PFSK-1 (cell line): ENCODE data around the gene ZMYND11.

Source experiments
- FOXP2 ChIP-seq: optimal IDR thresholded peaks from 2 replicates; pipeline ENCODE3; 2011; ENCODE audit warnings: borderline replicate concordance, control low read depth, inconsistent platforms; ENCODE audit not compliant: insufficient read depth; ENCODE audit errors: extremely low read length, extremely low read depth
- POLR2AphosphoS5 ChIP-seq: IDR thresholded peaks from 2 replicates; pipeline ENCODE4 v1.6.1; 2012; ENCODE audit warnings: low read depth, mild to moderate bottlenecking, control low read depth, low read length, moderate library complexity
- SIN3A ChIP-seq: IDR thresholded peaks from 2 replicates; pipeline ENCODE4 v1.6.1; 2012; ENCODE audit warnings: mild to moderate bottlenecking, low read length, moderate library complexity, borderline replicate concordance; ENCODE audit not compliant: insufficient read depth
- TAF1 ChIP-seq: IDR thresholded peaks from 2 replicates; pipeline ENCODE4 v1.6.1; 2012; ENCODE audit warnings: low read length, control low read depth, borderline replicate concordance; ENCODE audit not compliant: insufficient read depth
- TF ChIP-seq, protein P1 (sequence below), 2 experiments: IDR thresholded peaks; 2 replicates each; pipeline versions ENCODE4 v1.6.1 to v1.8.0; 2011 to 2012; ENCODE audit warnings: low read depth in 2 of 2, low read length in 2 of 2, control low read depth in 1 of 2, inconsistent platforms in 1 of 2, mild to moderate bottlenecking in 1 of 2, moderate library complexity in 1 of 2; ENCODE audit not compliant: insufficient read depth in 1 of 2

ZMYND11 gene

DNA sequence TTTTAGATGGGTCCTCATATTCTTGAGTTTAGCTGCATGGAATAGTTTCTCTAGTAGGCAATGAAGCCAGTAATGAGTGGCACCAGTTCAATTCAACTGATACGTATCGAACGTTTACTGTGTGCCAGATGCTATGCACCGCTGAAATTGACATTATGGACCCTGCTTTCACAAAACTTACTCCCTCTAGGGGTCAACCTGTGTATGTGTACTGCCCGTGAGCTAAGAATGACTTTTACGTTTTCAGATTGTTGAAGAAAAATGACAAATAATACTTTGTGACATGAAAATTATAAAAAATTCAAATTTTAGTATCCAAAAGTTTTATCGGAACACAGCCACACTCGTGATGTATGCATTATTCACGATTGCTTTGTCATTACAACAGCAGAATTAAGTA lies 95.5 kb downstream of the ZMYND11 start:
- TF ChIP-seq, protein P1, sequence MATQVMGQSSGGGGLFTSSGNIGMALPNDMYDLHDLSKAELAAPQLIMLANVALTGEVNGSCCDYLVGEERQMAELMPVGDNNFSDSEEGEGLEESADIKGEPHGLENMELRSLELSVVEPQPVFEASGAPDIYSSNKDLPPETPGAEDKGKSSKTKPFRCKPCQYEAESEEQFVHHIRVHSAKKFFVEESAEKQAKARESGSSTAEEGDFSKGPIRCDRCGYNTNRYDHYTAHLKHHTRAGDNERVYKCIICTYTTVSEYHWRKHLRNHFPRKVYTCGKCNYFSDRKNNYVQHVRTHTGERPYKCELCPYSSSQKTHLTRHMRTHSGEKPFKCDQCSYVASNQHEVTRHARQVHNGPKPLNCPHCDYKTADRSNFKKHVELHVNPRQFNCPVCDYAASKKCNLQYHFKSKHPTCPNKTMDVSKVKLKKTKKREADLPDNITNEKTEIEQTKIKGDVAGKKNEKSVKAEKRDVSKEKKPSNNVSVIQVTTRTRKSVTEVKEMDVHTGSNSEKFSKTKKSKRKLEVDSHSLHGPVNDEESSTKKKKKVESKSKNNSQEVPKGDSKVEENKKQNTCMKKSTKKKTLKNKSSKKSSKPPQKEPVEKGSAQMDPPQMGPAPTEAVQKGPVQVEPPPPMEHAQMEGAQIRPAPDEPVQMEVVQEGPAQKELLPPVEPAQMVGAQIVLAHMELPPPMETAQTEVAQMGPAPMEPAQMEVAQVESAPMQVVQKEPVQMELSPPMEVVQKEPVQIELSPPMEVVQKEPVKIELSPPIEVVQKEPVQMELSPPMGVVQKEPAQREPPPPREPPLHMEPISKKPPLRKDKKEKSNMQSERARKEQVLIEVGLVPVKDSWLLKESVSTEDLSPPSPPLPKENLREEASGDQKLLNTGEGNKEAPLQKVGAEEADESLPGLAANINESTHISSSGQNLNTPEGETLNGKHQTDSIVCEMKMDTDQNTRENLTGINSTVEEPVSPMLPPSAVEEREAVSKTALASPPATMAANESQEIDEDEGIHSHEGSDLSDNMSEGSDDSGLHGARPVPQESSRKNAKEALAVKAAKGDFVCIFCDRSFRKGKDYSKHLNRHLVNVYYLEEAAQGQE (IDR thresholded peaks at IDR 0.05; ENCODE audit: insufficient read depth in 1 of 2, low read depth in 2 of 2, low read length in 2 of 2), result no peak

DNA sequence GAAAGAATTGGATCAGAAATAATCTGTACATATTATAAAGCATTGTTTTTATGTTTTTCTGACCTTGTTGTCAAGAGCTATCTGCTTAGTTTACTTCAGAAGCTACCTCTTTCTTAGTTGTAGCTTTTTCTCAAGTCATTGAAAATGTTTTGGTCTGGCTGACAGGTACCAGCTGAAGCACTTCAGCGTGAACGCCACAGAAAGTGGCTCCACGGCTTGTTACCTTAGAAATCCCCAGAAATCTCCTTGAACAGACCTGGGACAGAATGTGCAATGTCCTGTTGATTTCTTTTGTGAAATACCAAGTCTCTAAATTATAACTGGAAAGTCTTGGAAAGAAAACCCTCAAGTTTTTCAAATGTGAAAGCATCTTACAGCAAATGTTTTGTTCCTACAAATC lies 96.8 kb downstream of the ZMYND11 start:
- TF ChIP-seq POLR2AphosphoS5 (no peak), TAF1 (no peak), FOXP2 (no peak), SIN3A (no peak)
- TF ChIP-seq, protein P1 (IDR thresholded peaks at IDR 0.05; ENCODE audit: insufficient read depth in 1 of 2, low read depth in 2 of 2, low read length in 2 of 2), result no peak

DNA sequence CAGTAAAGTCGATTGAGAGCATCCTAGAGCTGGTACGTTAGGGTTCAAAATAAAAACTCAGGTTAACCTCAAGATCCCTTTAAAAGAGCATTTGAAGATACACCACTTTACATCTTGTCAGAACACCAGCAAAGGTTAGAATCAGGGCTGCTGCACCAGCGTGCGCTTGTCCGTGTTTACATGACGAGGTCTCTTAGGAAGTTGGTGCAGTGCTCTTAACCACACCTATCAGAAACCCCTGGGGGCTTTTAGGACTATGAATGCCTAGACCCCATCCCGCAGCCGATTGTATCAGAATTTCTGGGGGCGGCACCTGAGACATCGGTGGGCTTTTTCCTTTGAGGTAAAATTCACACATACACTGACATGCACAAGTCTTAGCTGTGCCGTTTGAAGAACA lies 97.6 kb downstream of the ZMYND11 start:
- no peak for TF ChIP-seq FOXP2
- no peak for TF ChIP-seq SIN3A
- TF ChIP-seq POLR2AphosphoS5, result no peak
- TF ChIP-seq, protein P1 (IDR thresholded peaks at IDR 0.05; ENCODE audit: insufficient read depth in 1 of 2, low read depth in 2 of 2, low read length in 2 of 2), result no peak
- no peak for TF ChIP-seq TAF1

DNA sequence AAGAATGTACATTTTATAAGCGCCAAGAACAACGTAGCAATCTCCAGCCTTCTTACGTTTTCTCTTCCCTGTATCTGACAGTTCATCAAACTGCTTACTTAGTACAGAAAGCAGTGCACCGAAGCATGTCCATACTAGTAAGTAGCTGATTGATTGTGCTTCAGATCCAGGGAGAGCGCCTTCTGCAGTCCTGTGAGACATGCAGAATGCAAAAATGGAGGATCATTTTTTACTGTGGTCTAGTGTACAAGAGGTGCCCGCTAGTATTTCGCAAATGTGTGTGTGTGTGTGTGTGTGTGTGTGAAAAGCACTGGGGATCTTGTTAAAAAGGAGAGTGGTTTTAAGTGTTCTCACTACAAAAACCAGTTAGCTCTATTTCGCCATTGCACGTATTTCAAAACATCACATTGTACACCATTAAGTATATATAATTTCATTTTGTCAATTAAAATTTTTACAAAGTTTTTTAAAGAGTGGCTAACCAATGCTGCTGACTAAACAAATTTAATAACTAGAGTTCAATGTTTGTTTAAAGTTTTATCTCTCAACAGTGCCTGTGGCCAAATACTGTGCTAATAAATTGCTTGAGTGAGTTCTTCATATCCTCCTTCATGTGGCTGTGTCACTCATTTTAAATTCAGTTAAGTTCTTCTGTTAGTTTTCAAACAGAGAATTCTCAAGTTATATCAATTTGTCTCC lies 99.6 kb downstream of the ZMYND11 start:
- TF ChIP-seq, protein P1 (IDR thresholded peaks at IDR 0.05; ENCODE audit: insufficient read depth in 1 of 2, low read depth in 2 of 2, low read length in 2 of 2), result no peak
- TF ChIP-seq TAF1 (no peak), POLR2AphosphoS5 (no peak), FOXP2 (no peak), SIN3A (no peak)

DNA sequence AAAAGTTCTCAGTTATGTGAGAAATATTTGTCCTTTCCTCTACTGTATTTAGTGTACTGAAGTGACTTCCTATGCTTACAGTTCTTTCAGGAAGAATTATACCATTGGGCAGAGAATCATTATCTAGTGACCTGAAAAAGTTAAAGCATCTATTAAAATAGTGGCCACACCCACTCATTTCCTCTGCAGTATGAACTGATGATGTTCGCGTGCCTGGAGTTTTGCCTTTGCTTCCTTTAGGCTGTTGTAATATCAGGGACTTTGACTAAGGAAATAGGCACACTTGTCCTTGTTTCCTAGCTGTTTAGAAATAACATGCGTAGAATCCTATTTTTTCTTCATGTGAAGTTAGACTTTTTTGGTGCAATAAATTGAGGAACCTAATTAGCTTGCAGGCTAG lies 100.7 kb downstream of the ZMYND11 start:
- TF ChIP-seq, protein P1 (IDR thresholded peaks at IDR 0.05; ENCODE audit: insufficient read depth in 1 of 2, low read depth in 2 of 2, low read length in 2 of 2), result no peak
- TF ChIP-seq POLR2AphosphoS5, result no peak
- no peak for TF ChIP-seq SIN3A
- no peak for TF ChIP-seq FOXP2
- TF ChIP-seq TAF1, result no peak
